ENCODE data around the gene PCDH9.

GRCh38 chr13:67139551-67139950, 90.6 kb downstream of the PCDH9 start:
- TF ChIP-seq MYC (IDR thresholded peaks at IDR 0.05; ENCODE audit: low read depth, low read length): no peak
- no peak for TF ChIP-seq CTCF (IDR thresholded peaks at IDR 0.05; ENCODE audit: low read depth, low read length)
